Measurements from ENCODE around the gene C11orf91.
"Not testable (repeated sequence)": the region's sequence is repeated elsewhere in the genome, so short reads cannot be mapped to it uniquely, and the experiment has no call there.

The C11orf91 gene

GRCh38 chr11:33709466-33709865 lies 8.8 kb upstream of the C11orf91 start:
- no peak for TF ChIP-seq EZH2phosphoT487 (IDR thresholded peaks at IDR 0.05; ENCODE audit: low read depth)
- TF ChIP-seq CTCF (IDR thresholded peaks at IDR 0.05; ENCODE audit: low read depth, low read length) = no peak
- no peak overlapping the region for H3K4me2 ChIP-seq (ENCODE audit: low read length)
- no peaks in the 10 kb centered on the region for H3K9me3 ChIP-seq (ENCODE audit: insufficient read depth, low read length)
- H3K36me3 ChIP-seq (replicated peaks; ENCODE audit: low read depth, low read length) = peaks cover 28% of the 10 kb centered on the region
- no peak overlapping the region for H3K27ac ChIP-seq (ENCODE audit: low read length)
- no peak overlapping the region for H2AFZ ChIP-seq (ENCODE audit: low read depth, low read length)
- no peaks in the 10 kb centered on the region for H3K4me1 ChIP-seq (ENCODE audit: low read length)
- no peak overlapping the region for H3K4me3 ChIP-seq (ENCODE audit: low read length)
- no peak overlapping the region for H3K9ac ChIP-seq (ENCODE audit: low read length)
- H3K27me3 ChIP-seq (ENCODE audit: low read depth, low read length) = no peaks in the 10 kb centered on the region
- no peaks in the 10 kb centered on the region for H4K20me1 ChIP-seq (ENCODE audit: insufficient read depth, low read length)
- H3K79me2 ChIP-seq (ENCODE audit: low read length) = no peaks in the 10 kb centered on the region

GRCh38 chr11:33708985-33709384 lies 8.4 kb upstream of the C11orf91 start:
- Histone ChIP-seq H3K27me3 (ENCODE audit: low read depth, low read length) (no peaks in the 10 kb centered on the region), H3K27ac (ENCODE audit: low read length) (no peak overlapping the region), H3K4me1 (ENCODE audit: low read length) (no peaks in the 10 kb centered on the region), H3K4me3 (ENCODE audit: low read length) (no peak overlapping the region), H2AFZ (ENCODE audit: low read depth, low read length) (no peak overlapping the region), H3K9ac (ENCODE audit: low read length) (no peak overlapping the region), H3K36me3 (replicated peaks; ENCODE audit: low read depth, low read length) (peaks cover 24% of the 10 kb centered on the region), H4K20me1 (ENCODE audit: insufficient read depth, low read length) (no peaks in the 10 kb centered on the region), H3K79me2 (ENCODE audit: low read length) (no peaks in the 10 kb centered on the region), H3K4me2 (ENCODE audit: low read length) (no peak overlapping the region), H3K9me3 (ENCODE audit: insufficient read depth, low read length) (no peaks in the 10 kb centered on the region)
- TF ChIP-seq EZH2phosphoT487 (IDR thresholded peaks at IDR 0.05; ENCODE audit: low read depth) = no peak
- TF ChIP-seq CTCF (IDR thresholded peaks at IDR 0.05; ENCODE audit: low read depth, low read length) = no peak

- H3K4me2 ChIP-seq (ENCODE audit: low read length); H3K4me3 ChIP-seq (ENCODE audit: low read length); H4K20me1 ChIP-seq (ENCODE audit: insufficient read depth, low read length); H3K9ac ChIP-seq (ENCODE audit: low read length); H3K9me3 ChIP-seq (ENCODE audit: insufficient read depth, low read length); H2AFZ ChIP-seq (ENCODE audit: low read depth, low read length); H3K27me3 ChIP-seq (ENCODE audit: low read depth, low read length); H3K27ac ChIP-seq (ENCODE audit: low read length); H3K4me1 ChIP-seq (ENCODE audit: low read length); H3K79me2 ChIP-seq (ENCODE audit: low read length): not testable (repeated sequence)
- peaks cover 23% of the 10 kb centered on the region for H3K36me3 ChIP-seq (replicated peaks; ENCODE audit: low read depth, low read length)
Observed at GRCh38 chr11:33707831-33708230, 7.2 kb upstream of the C11orf91 start.

GRCh38 chr11:33706966-33707365 lies 6.3 kb upstream of the C11orf91 start:
- TF ChIP-seq CTCF (IDR thresholded peaks at IDR 0.05; ENCODE audit: low read depth, low read length) (no peak), EZH2phosphoT487 (IDR thresholded peaks at IDR 0.05; ENCODE audit: low read depth) (no peak)
- H4K20me1 ChIP-seq (ENCODE audit: insufficient read depth, low read length) = no peaks in the 10 kb centered on the region
- H3K4me1 ChIP-seq (ENCODE audit: low read length) = no peaks in the 10 kb centered on the region
- H3K4me2 ChIP-seq (ENCODE audit: low read length) = no peak overlapping the region
- H2AFZ ChIP-seq (ENCODE audit: low read depth, low read length) = no peak overlapping the region
- H3K79me2 ChIP-seq (ENCODE audit: low read length) = no peaks in the 10 kb centered on the region
- H3K36me3 ChIP-seq (replicated peaks; ENCODE audit: low read depth, low read length) = peaks cover 16% of the 10 kb centered on the region
- H3K27me3 ChIP-seq (ENCODE audit: low read depth, low read length) = no peaks in the 10 kb centered on the region
- H3K27ac ChIP-seq (ENCODE audit: low read length) = no peak overlapping the region
- no peak overlapping the region for H3K4me3 ChIP-seq (ENCODE audit: low read length)
- H3K9me3 ChIP-seq (ENCODE audit: insufficient read depth, low read length) = no peaks in the 10 kb centered on the region
- no peak overlapping the region for H3K9ac ChIP-seq (ENCODE audit: low read length)

GRCh38 chr11:33706546-33706945 lies 5.9 kb upstream of the C11orf91 start:
- Histone ChIP-seq H3K4me1 (ENCODE audit: low read length) (no peaks in the 10 kb centered on the region), H3K4me3 (ENCODE audit: low read length) (no peak overlapping the region), H3K9ac (ENCODE audit: low read length) (no peak overlapping the region), H3K9me3 (ENCODE audit: insufficient read depth, low read length) (no peaks in the 10 kb centered on the region), H3K36me3 (replicated peaks; ENCODE audit: low read depth, low read length) (peaks cover 16% of the 10 kb centered on the region), H3K79me2 (ENCODE audit: low read length) (no peaks in the 10 kb centered on the region), H3K27me3 (ENCODE audit: low read depth, low read length) (no peaks in the 10 kb centered on the region), H3K27ac (ENCODE audit: low read length) (no peak overlapping the region), H3K4me2 (ENCODE audit: low read length) (no peak overlapping the region), H2AFZ (ENCODE audit: low read depth, low read length) (no peak overlapping the region), H4K20me1 (ENCODE audit: insufficient read depth, low read length) (no peaks in the 10 kb centered on the region)
- TF ChIP-seq EZH2phosphoT487 (IDR thresholded peaks at IDR 0.05; ENCODE audit: low read depth) (no peak), CTCF (IDR thresholded peaks at IDR 0.05; ENCODE audit: low read depth, low read length) (no peak)
